ENCODE results near the gene CLEC2D.
"Not testable (repeated sequence)": the region's sequence is repeated elsewhere in the genome, so short reads cannot be mapped to it uniquely, and the experiment has no call there.

Gene CLEC2D

GRCh38 chr12:9669534-9669933, at the start of gene CLEC2D:
Gene CLEC2D (plus strand): TSS chr12:9669713. CDS start chr12:9669735, 22 bp downstream.
- DNase-seq (ENCODE audit: insufficient read length, low spot score) (no peak), FAIRE-seq (no peak)
- no peak for TF ChIP-seq POLR2A (IDR thresholded peaks at IDR 0.05; ENCODE audit: low read depth, low read length)

- no peak for DNase-seq (ENCODE audit: insufficient read length, low spot score)
- FAIRE-seq: no peak
- no peak for TF ChIP-seq POLR2A (IDR thresholded peaks at IDR 0.05; ENCODE audit: low read depth, low read length)
Measured at GRCh38 chr12:9625019-9625418, 44.5 kb upstream of the CLEC2D start.

GRCh38 chr12:9626291-9626690, 43.2 kb upstream of the CLEC2D start:
- TF ChIP-seq POLR2A (IDR thresholded peaks at IDR 0.05; ENCODE audit: low read depth, low read length): no peak
- FAIRE-seq (no peak), DNase-seq (ENCODE audit: insufficient read length, low spot score) (no peak)

GRCh38 chr12:9626821-9627220, 42.7 kb upstream of the CLEC2D start:
- no peak for TF ChIP-seq POLR2A (IDR thresholded peaks at IDR 0.05; ENCODE audit: low read depth, low read length)
- no peak for DNase-seq (ENCODE audit: insufficient read length, low spot score)
- no peak for FAIRE-seq

- DNase-seq (ENCODE audit: insufficient read length, low spot score): no peak
- TF ChIP-seq POLR2A (IDR thresholded peaks at IDR 0.05; ENCODE audit: low read depth, low read length): no peak
- FAIRE-seq: no peak
Measured at GRCh38 chr12:9632766-9633165, 36.7 kb upstream of the CLEC2D start.

GRCh38 chr12:9634177-9634803, 35.2 kb upstream of the CLEC2D start:
- no peak for TF ChIP-seq POLR2A (IDR thresholded peaks at IDR 0.05; ENCODE audit: low read depth, low read length)
- FAIRE-seq (peak; percentile 85), DNase-seq (ENCODE audit: insufficient read length, low spot score) (no peak)

- DNase-seq (ENCODE audit: insufficient read length, low spot score) (no peak), FAIRE-seq (no peak)
- no peak for TF ChIP-seq POLR2A (IDR thresholded peaks at IDR 0.05; ENCODE audit: low read depth, low read length)
Measured at GRCh38 chr12:9634969-9635754, 34.4 kb upstream of the CLEC2D start.

GRCh38 chr12:9636150-9636850, 33.2 kb upstream of the CLEC2D start:
- DNase-seq (ENCODE audit: insufficient read length, low spot score) (no peak), FAIRE-seq (no peak)
- TF ChIP-seq POLR2A (IDR thresholded peaks at IDR 0.05; ENCODE audit: low read depth, low read length): no peak

GRCh38 chr12:9636851-9637206, 32.7 kb upstream of the CLEC2D start:
- no peak for TF ChIP-seq POLR2A (IDR thresholded peaks at IDR 0.05; ENCODE audit: low read depth, low read length)
- FAIRE-seq (no peak), DNase-seq (ENCODE audit: insufficient read length, low spot score) (no peak)

GRCh38 chr12:9640024-9640423, 29.5 kb upstream of the CLEC2D start:
- no peak for FAIRE-seq
- TF ChIP-seq POLR2A (IDR thresholded peaks at IDR 0.05; ENCODE audit: low read depth, low read length): no peak
- DNase-seq (ENCODE audit: insufficient read length, low spot score): no peak

GRCh38 chr12:9642606-9643265, 26.8 kb upstream of the CLEC2D start:
- TF ChIP-seq POLR2A (IDR thresholded peaks at IDR 0.05; ENCODE audit: low read depth, low read length): no peak
- no peak for FAIRE-seq
- no peak for DNase-seq (ENCODE audit: insufficient read length, low spot score)

- DNase-seq (ENCODE audit: insufficient read length, low spot score): no peak
- TF ChIP-seq POLR2A (IDR thresholded peaks at IDR 0.05; ENCODE audit: low read depth, low read length): no peak
- FAIRE-seq: no peak
Measured at GRCh38 chr12:9643266-9643660, 26.2 kb upstream of the CLEC2D start.

GRCh38 chr12:9644985-9645551, 24.4 kb upstream of the CLEC2D start:
- not testable (repeated sequence) for FAIRE-seq; DNase-seq (ENCODE audit: insufficient read length, low spot score)

Data from H54 (cell line).